ENCODE measurements around the gene CGAS. TPM values are rescaled to one million over a fixed set of nuclear protein-coding genes. Genes with fewer than 3 reads are reported as not detected.
"Not testable (repeated sequence)": the region's sequence is repeated elsewhere in the genome, so short reads cannot be mapped to it uniquely, and the experiment has no call there.

The CGAS gene
- total RNA-seq, 1 experiment from 2014 or later, result 38.4 TPM

GRCh38 chr6:73461537-73462350 lies 9.6 kb upstream of the CGAS start, which contains the start of gene MTO1:
Gene MTO1 (plus strand): TSS chr6:73461737. CDS start chr6:73461855, 118 bp downstream.
- POLR2A ChIA-PET, result interaction anchor here (0.6 to 2.1 kb wide), 7 partner anchors 10 to 186 kb away, joined by 3 to 20 read pairs (median 5); partner anchors contain the start of gene CGAS
- intact Hi-C loops (cut with micrococcal nuclease; ENCODE audit: unreplicated experiment) (loop anchor here (5.0 kb wide), 1 partner anchor 191 kb away; the partner anchor contains the start of gene SLC17A5), in situ Hi-C loops (cut with HindIII; ENCODE audit: low pct_unique_long_range_greater_than_20kb, low sequenced_read_pairs) (no loop called here)
- DNase-seq (ENCODE audit: low read depth, low spot score) (peak; percentile 76), ATAC-seq (peak; percentile 97)
- H3K36me3 ChIP-seq (ENCODE audit: control insufficient read depth, insufficient read depth, low read length), result peaks cover 5% of the 10 kb centered on the region
- H3K4me1 ChIP-seq (ENCODE audit: control insufficient read depth, insufficient read depth, low read length), result peaks cover 2% of the 10 kb centered on the region; the same call in 1 of the 2 replicates
- CTCF ChIA-PET, result interaction anchor here (0.6 to 0.7 kb wide), 2 partner anchors 26 to 41 kb away, joined by 3 to 6 read pairs; no protein-coding TSS in a partner anchor
- no peaks in the 10 kb centered on the region for H3K9me3 ChIP-seq (ENCODE audit: control insufficient read depth, insufficient read depth, low read depth, low read length)
- no peak for TF ChIP-seq REST (IDR thresholded peaks at IDR 0.05; ENCODE audit: insufficient read depth in 1 of 2, low read depth in 2 of 2, low read length in 1 of 2)
- TF ChIP-seq SIN3A (IDR thresholded peaks at IDR 0.05; ENCODE audit: borderline replicate concordance, insufficient read depth, low read depth, low read length), result peak; percentile 54; the same call in 1 of the 2 replicates
- TF ChIP-seq CTCF (IDR thresholded peaks at IDR 0.05), result no peak
- peak; percentile 71 for TF ChIP-seq TCF7L2 (IDR thresholded peaks at IDR 0.05; ENCODE audit: low read depth, low read length)
- TF ChIP-seq POLR2AphosphoS5 (IDR thresholded peaks at IDR 0.05; ENCODE audit: low read depth, low read length), result peak; percentile 98
- peak within 1 kb of the TSS; percentile 87 for H3K27ac ChIP-seq (ENCODE audit: low read length)
- peak within 1 kb of the TSS; percentile 84 to 97 for H3K4me3 ChIP-seq (ENCODE audit: low read depth in 2 of 2, low read length in 2 of 2)
- no peaks in the 10 kb centered on the region for H3K27me3 ChIP-seq (ENCODE audit: control insufficient read depth, insufficient read depth, low read length)
- TSS peak; percentile 94 for BruUV-seq (replicated peaks)

GRCh38 chr6:73460056-73460455 lies 8.0 kb upstream of the CGAS start:
- no peaks in the 10 kb centered on the region for H3K9me3 ChIP-seq (ENCODE audit: control insufficient read depth, insufficient read depth, low read depth, low read length)
- no peak overlapping the region for H3K4me3 ChIP-seq (ENCODE audit: low read depth in 2 of 2, low read length in 2 of 2)
- H3K27ac ChIP-seq (ENCODE audit: low read length), result peak overlapping the region; percentile 6; the same call in 1 of the 2 replicates
- no peaks in the 10 kb centered on the region for H3K27me3 ChIP-seq (ENCODE audit: control insufficient read depth, insufficient read depth, low read length)
- H3K36me3 ChIP-seq (ENCODE audit: control insufficient read depth, insufficient read depth, low read length), result no peaks in the 10 kb centered on the region
- POLR2A ChIA-PET, result no interaction called here
- intact Hi-C loops (cut with micrococcal nuclease; ENCODE audit: unreplicated experiment), result loop anchor here (5.0 kb wide), 1 partner anchor 192 kb away; the partner anchor contains the start of gene SLC17A5
- peaks cover 6% of the 10 kb centered on the region; the same call in 1 of the 2 replicates for H3K4me1 ChIP-seq (ENCODE audit: control insufficient read depth, insufficient read depth, low read length)
- no TSS peak for BruUV-seq (replicated peaks)
- DNase-seq (ENCODE audit: low read depth, low spot score) (no peak), ATAC-seq (no peak)
- CTCF ChIA-PET, result no interaction called here
- in situ Hi-C loops (cut with HindIII; ENCODE audit: low pct_unique_long_range_greater_than_20kb, low sequenced_read_pairs), result no loop called here
- TF ChIP-seq CTCF (IDR thresholded peaks at IDR 0.05) (no peak), REST (IDR thresholded peaks at IDR 0.05; ENCODE audit: insufficient read depth in 1 of 2, low read depth in 2 of 2, low read length in 1 of 2) (no peak), SIN3A (IDR thresholded peaks at IDR 0.05; ENCODE audit: borderline replicate concordance, insufficient read depth, low read depth, low read length) (no peak), POLR2AphosphoS5 (IDR thresholded peaks at IDR 0.05; ENCODE audit: low read depth, low read length) (no peak), TCF7L2 (IDR thresholded peaks at IDR 0.05; ENCODE audit: low read depth, low read length) (no peak)

GRCh38 chr6:73459474-73459873 lies 7.4 kb upstream of the CGAS start:
- DNase-seq (ENCODE audit: low read depth, low spot score); H3K27ac ChIP-seq (ENCODE audit: low read length); H3K9me3 ChIP-seq (ENCODE audit: control insufficient read depth, insufficient read depth, low read depth, low read length); in situ Hi-C loops (cut with HindIII; ENCODE audit: low pct_unique_long_range_greater_than_20kb, low sequenced_read_pairs); POLR2A ChIA-PET; ATAC-seq; H3K4me3 ChIP-seq (ENCODE audit: low read depth in 2 of 2, low read length in 2 of 2); H3K27me3 ChIP-seq (ENCODE audit: control insufficient read depth, insufficient read depth, low read length); CTCF ChIA-PET; H3K4me1 ChIP-seq (ENCODE audit: control insufficient read depth, insufficient read depth, low read length); BruUV-seq (replicated peaks); intact Hi-C loops (cut with micrococcal nuclease; ENCODE audit: unreplicated experiment); H3K36me3 ChIP-seq (ENCODE audit: control insufficient read depth, insufficient read depth, low read length): not testable (repeated sequence)
